ENCODE data around the gene ARHGAP22.

GRCh38 chr10:48399056-48399541, 205.8 kb downstream of the ARHGAP22 start:
- no peak for TF ChIP-seq EZH2 (IDR thresholded peaks at IDR 0.05; ENCODE audit: insufficient read depth, poor library complexity, severe bottlenecking)
- no peak for TF ChIP-seq EZH2phosphoT487 (IDR thresholded peaks at IDR 0.05; ENCODE audit: insufficient read depth, low read depth)
